ENCODE results near the gene ZNF536. TPM values are rescaled to one million over a fixed set of nuclear protein-coding genes. Genes with fewer than 3 reads are reported as not detected.

ZNF536 gene
- total RNA-seq, 4 donors from 2014 or later = 1.00 to 7.1 (median 1.8) TPM

- intact Hi-C loops (cut with DNase I; ENCODE audit: low total_unique reads) = no loop called here
- no peak for DNase-seq
- TF ChIP-seq CTCF (IDR thresholded peaks at IDR 0.05) (no peak), POLR2A (IDR thresholded peaks at IDR 0.05) (no peak), EP300 (IDR thresholded peaks at IDR 0.05; ENCODE audit: low read depth) (no peak), POLR2AphosphoS5 (IDR thresholded peaks at IDR 0.05) (no peak)
- WGBS, 2 donors (ENCODE audit: low coverage in 1 of 2) = 71 to 78% methylated on average over 11 to 15 of the region's 15 CpGs
- in situ Hi-C loops (cut with MboI; ENCODE audit: low pct_ligation_motif_present in 1 of 4, low pct_unique_long_range_greater_than_20kb in 1 of 4, low sequenced_read_pairs in 3 of 4) = no loop called here
- no peaks in the 10 kb centered on the region for H3K36me3 ChIP-seq
- no peaks in the 10 kb centered on the region for H3K9me3 ChIP-seq
- no peaks in the 10 kb centered on the region for H3K4me1 ChIP-seq
- no peaks in the 10 kb centered on the region for H3K27me3 ChIP-seq
- no peak overlapping the region for H3K27ac ChIP-seq
- H3K4me3 ChIP-seq = no peak overlapping the region
Measured at GRCh38 chr19:30402436-30403202, 30.4 kb downstream of the ZNF536 start.

DNA sequence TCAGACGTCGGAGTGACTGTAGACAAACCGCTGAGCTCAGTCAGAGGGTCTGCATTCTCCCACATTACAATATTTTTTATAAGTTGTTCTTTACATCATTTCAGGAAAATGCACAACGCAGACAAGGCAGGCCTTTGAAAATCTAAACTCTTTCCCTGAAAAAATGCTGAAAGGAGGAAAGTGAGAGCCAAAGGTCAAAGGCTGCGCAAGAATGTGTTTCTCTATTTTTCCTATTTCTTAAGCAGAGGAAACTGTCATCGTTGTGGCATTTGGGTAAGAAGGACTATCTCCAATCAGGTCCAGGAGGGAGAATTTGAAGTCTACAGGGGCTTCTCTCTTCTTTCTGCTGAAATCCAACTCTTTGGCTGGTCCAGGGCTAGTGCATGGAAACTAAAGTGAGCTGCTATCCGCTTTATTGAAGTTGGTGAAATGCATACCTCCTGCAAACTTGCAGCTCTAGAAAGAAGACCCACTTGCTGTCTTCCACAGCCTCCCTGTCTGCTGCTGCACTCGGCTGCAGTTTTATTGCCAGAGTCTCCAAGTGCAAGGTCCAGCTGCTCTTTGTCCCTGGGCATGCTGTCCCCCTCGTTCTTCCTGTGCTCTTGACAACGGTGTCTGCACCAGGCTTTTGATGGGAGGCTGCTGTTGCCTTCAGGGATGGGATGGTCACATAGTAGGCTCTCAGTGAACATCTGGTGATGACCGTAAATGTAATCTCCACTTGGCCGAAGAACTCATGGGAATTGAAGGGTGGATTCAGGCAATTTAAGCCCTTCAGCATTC, 31.2 kb downstream of the ZNF536 start:
- Histone ChIP-seq H3K27me3 (no peaks in the 10 kb centered on the region), H3K4me3 (no peak overlapping the region), H3K36me3 (no peaks in the 10 kb centered on the region), H3K9me3 (no peaks in the 10 kb centered on the region), H3K4me1 (no peaks in the 10 kb centered on the region), H3K27ac (no peak overlapping the region)
- DNase-seq = no peak
- TF ChIP-seq POLR2AphosphoS5 (IDR thresholded peaks at IDR 0.05) = no peak
- intact Hi-C loops (cut with DNase I; ENCODE audit: low total_unique reads) = no loop called here
- 58 to 64% methylated on average over 3 to 12 of the region's 12 CpGs for WGBS, 2 donors (ENCODE audit: low coverage in 1 of 2)
- in situ Hi-C loops (cut with MboI; ENCODE audit: low pct_ligation_motif_present in 1 of 4, low pct_unique_long_range_greater_than_20kb in 1 of 4, low sequenced_read_pairs in 3 of 4) = no loop called here

DNA sequence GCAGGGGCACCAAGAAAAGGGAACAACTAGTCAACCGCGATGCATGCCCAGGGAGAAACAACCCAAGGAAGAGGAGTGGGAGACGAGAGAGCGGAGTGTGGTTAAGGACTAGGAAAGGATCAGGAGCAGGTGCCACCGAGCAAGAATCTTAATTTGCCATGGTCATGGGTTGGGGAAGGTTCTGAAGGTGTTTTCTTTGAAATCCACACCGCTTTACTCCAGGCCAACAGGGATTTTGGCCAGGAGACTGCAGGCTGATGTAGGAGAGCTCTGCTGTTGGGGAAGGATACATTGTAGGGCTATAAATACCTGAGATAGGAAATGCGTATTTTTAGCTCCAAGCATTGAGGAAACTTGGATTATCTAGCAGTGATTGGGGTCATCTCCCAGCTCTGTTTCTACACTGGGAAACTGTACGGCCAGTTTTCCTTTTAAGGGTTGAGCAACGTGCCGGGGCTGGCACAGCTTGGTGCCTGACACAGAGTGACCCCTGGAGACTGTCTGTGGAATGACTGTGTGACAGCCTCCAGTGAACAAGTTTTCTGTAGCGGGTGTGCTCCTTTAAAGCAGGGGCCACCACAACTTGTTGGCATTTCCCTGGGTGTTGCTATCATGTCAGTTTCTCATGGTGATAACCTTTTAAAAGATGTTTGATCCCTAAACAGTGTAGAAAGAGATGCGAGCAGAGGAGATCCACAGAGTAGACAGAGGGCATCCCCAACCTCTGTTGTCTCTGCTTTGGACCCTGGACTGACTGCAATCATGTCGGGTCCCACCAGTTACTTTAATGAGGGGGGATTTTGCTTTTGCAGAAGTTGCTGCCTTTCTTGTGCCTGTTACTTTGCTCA, 34.3 kb downstream of the ZNF536 start:
- Histone ChIP-seq H3K36me3 (no peaks in the 10 kb centered on the region), H3K9me3 (no peaks in the 10 kb centered on the region), H3K27me3 (no peaks in the 10 kb centered on the region), H3K27ac (no peak overlapping the region), H3K4me1 (no peaks in the 10 kb centered on the region), H3K4me3 (no peak overlapping the region)
- intact Hi-C loops (cut with DNase I; ENCODE audit: low total_unique reads) (no loop called here), in situ Hi-C loops (cut with MboI; ENCODE audit: low pct_ligation_motif_present in 1 of 4, low pct_unique_long_range_greater_than_20kb in 1 of 4, low sequenced_read_pairs in 3 of 4) (no loop called here)
- DNase-seq = peak; percentile 16
- TF ChIP-seq CTCF (IDR thresholded peaks at IDR 0.05) (peak in 2 of 5 experiments; percentile 13 to 23), POLR2A (IDR thresholded peaks at IDR 0.05) (no peak), POLR2AphosphoS5 (IDR thresholded peaks at IDR 0.05) (no peak)
- WGBS, 2 donors (ENCODE audit: low coverage in 1 of 2) = 56 to 63% methylated on average over 8 to 13 of the region's 13 CpGs

DNA sequence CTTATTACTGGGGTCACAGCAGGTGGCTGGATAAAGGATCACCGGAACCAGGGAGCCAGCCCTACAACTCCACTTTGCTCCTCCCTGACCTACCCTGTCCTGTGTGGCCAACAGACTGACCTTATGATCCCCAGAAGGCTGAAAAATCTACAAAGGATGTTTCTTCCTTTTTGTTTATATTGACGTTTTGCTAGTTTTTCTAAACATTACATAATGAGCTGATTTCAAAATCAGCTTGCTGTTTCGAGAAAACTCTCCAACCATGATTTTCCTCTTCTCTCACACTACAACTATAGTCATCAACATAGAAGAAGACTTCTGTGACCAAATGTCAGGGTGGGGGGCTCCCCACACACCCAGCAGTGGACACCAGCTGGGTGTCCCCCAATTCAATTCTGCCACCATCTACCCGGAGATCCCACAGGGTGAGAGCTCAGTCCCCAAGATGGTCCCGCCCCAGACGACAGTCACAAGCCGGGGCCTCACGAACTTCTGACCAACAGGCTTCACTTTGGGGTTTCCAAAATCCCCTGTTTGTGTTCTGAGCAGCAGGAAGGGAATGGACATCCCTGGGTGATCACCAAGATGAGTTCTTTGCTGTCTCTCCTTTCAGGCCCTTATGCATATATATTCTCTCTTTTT, 35.0 kb downstream of the ZNF536 start:
- no peaks in the 10 kb centered on the region for H3K27me3 ChIP-seq
- in situ Hi-C loops (cut with MboI; ENCODE audit: low pct_ligation_motif_present in 1 of 4, low pct_unique_long_range_greater_than_20kb in 1 of 4, low sequenced_read_pairs in 3 of 4) = no loop called here
- intact Hi-C loops (cut with DNase I; ENCODE audit: low total_unique reads) = no loop called here
- H3K9me3 ChIP-seq = no peaks in the 10 kb centered on the region
- no peaks in the 10 kb centered on the region for H3K36me3 ChIP-seq
- 54 to 65% methylated on average over 3 to 8 of the region's 8 CpGs for WGBS, 2 donors (ENCODE audit: low coverage in 1 of 2)
- H3K4me3 ChIP-seq = no peak overlapping the region
- no peak for TF ChIP-seq POLR2AphosphoS5 (IDR thresholded peaks at IDR 0.05)
- no peak for DNase-seq
- H3K4me1 ChIP-seq = no peaks in the 10 kb centered on the region
- no peak overlapping the region for H3K27ac ChIP-seq
